ENCODE data around the gene RNPC3. TPM values are rescaled to one million over a fixed set of nuclear protein-coding genes. Genes with fewer than 3 reads are reported as not detected.

Gene RNPC3
- total RNA-seq, 1 experiment from 2014 or later = 8.1 TPM

DNA sequence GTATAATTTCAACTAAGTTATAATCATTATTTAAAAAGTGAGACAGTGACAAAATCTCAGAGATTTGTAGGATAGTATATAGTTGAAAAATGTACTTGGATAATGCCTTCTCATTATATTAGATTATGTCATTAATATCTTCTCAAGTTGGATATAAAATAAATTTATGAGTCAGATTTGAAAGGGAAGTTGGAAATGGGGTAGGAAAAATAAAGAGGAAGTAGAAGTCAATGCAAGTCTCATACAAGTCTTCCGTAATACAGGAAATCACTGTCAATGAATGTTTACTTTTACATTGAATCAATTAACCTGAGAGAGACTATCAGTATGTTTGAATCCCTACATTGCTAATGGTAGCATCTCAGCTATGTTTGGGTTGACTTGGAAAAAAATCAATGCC lies 16.2 kb upstream of the RNPC3 start:
- intact Hi-C loops (cut with micrococcal nuclease; ENCODE audit: unreplicated experiment) = no loop called here
- DNase-seq = no peak
- no peaks in the 10 kb centered on the region for H3K36me3 ChIP-seq (ENCODE audit: control insufficient read depth, insufficient read depth, low read length)
- H3K4me3 ChIP-seq (ENCODE audit: low read depth, low read length) = no peak overlapping the region
- Mint-ChIP-seq H3K9me3 (ENCODE audit: unreplicated experiment) (no peaks in the 10 kb centered on the region), H3K27ac (ENCODE audit: unreplicated experiment) (no peak overlapping the region), H3K4me3 (ENCODE audit: unreplicated experiment) (no peak overlapping the region), H3K36me3 (ENCODE audit: insufficient read depth, unreplicated experiment) (no peaks in the 10 kb centered on the region), H3K27me3 (ENCODE audit: insufficient read depth, unreplicated experiment) (no peaks in the 10 kb centered on the region), H3K4me1 (ENCODE audit: low read depth, unreplicated experiment) (no peaks in the 10 kb centered on the region)
- H3K9me3 ChIP-seq = no peaks in the 10 kb centered on the region
- H3K27me3 ChIP-seq (replicated peaks; ENCODE audit: control insufficient read depth, insufficient read depth, low read length) = no peaks in the 10 kb centered on the region
- H3K4me1 ChIP-seq = no peaks in the 10 kb centered on the region
- POLR2A ChIA-PET = no interaction called here
- CTCF ChIA-PET = no interaction called here
- BruUV-seq (replicated peaks) = no TSS peak
- TF ChIP-seq CTCF (IDR thresholded peaks at IDR 0.05; ENCODE audit: insufficient read depth in 1 of 2, low read depth in 1 of 2, low read length in 1 of 2, severe bottlenecking in 1 of 2, unreplicated experiment in 1 of 2) = no peak

DNA sequence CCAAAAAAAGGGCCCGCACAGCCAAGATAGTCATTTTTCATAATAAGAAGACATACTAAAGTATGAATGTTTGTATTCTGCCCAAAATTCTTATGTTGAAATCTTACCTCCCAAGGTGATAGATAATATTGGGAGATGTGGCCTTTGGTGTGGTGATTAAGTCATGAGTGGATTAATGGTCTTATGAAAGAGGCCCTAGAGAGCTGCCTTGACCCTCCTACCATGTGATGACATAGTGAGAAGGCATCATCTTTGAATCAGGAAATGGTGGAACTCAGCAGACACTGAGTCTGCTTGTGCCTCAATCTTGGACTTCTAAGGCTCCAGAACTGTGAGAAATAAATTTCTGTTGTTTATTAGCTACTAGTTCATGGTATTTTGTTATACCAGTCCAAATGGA lies 11.8 kb upstream of the RNPC3 start:
- no peaks in the 10 kb centered on the region for H3K4me1 Mint-ChIP-seq (ENCODE audit: low read depth, unreplicated experiment)
- no peaks in the 10 kb centered on the region for H3K36me3 ChIP-seq (ENCODE audit: control insufficient read depth, insufficient read depth, low read length)
- BruUV-seq (replicated peaks) = no TSS peak
- ChIA-PET CTCF (no interaction called here), POLR2A (no interaction called here)
- no peak for TF ChIP-seq CTCF (IDR thresholded peaks at IDR 0.05; ENCODE audit: insufficient read depth in 1 of 2, low read depth in 1 of 2, low read length in 1 of 2, severe bottlenecking in 1 of 2, unreplicated experiment in 1 of 2)
- no peaks in the 10 kb centered on the region for H3K9me3 Mint-ChIP-seq (ENCODE audit: unreplicated experiment)
- no peaks in the 10 kb centered on the region for H3K36me3 Mint-ChIP-seq (ENCODE audit: insufficient read depth, unreplicated experiment)
- no peak overlapping the region for H3K4me3 Mint-ChIP-seq (ENCODE audit: unreplicated experiment)
- H3K27me3 ChIP-seq (replicated peaks; ENCODE audit: control insufficient read depth, insufficient read depth, low read length) = no peaks in the 10 kb centered on the region
- no peaks in the 10 kb centered on the region for H3K4me1 ChIP-seq
- no peak for DNase-seq
- intact Hi-C loops (cut with micrococcal nuclease; ENCODE audit: unreplicated experiment) = no loop called here
- no peaks in the 10 kb centered on the region for H3K27me3 Mint-ChIP-seq (ENCODE audit: insufficient read depth, unreplicated experiment)
- no peaks in the 10 kb centered on the region for H3K9me3 ChIP-seq
- H3K27ac Mint-ChIP-seq (ENCODE audit: unreplicated experiment) = no peak overlapping the region
- no peak overlapping the region for H3K4me3 ChIP-seq (ENCODE audit: low read depth, low read length)

DNA sequence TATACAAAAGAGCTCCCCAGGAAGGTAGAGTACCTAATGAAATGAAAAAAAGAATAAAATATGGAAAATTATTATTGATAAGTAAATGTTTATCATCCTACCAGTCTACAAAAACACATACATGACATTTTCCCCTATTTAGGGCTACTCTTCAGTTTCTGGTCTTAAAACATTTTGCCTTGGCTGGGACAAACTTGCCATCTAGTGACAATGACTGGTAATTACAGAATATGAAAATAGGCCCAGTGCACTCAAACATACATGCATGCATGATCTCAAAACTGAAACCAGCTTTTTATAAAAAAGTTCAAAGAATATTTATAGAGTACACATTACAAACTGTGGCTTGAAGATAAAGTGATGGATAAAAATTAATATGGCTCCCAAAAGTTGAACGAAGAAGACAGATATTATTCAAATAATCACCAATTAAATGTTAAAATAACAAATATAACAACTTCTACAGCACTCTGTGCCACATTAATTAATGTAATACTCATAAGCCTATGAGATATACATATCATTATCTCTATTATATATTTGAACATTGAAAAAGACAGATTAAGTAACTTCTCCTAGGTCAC lies 10.5 kb upstream of the RNPC3 start:
- Mint-ChIP-seq H3K36me3 (ENCODE audit: insufficient read depth, unreplicated experiment) (no peaks in the 10 kb centered on the region), H3K27ac (ENCODE audit: unreplicated experiment) (no peak overlapping the region), H3K4me3 (ENCODE audit: unreplicated experiment) (no peak overlapping the region), H3K4me1 (ENCODE audit: low read depth, unreplicated experiment) (no peaks in the 10 kb centered on the region), H3K9me3 (ENCODE audit: unreplicated experiment) (no peaks in the 10 kb centered on the region), H3K27me3 (ENCODE audit: insufficient read depth, unreplicated experiment) (no peaks in the 10 kb centered on the region)
- no peak overlapping the region for H3K4me3 ChIP-seq (ENCODE audit: low read depth, low read length)
- no peaks in the 10 kb centered on the region for H3K27me3 ChIP-seq (replicated peaks; ENCODE audit: control insufficient read depth, insufficient read depth, low read length)
- TF ChIP-seq CTCF (IDR thresholded peaks at IDR 0.05; ENCODE audit: insufficient read depth in 1 of 2, low read depth in 1 of 2, low read length in 1 of 2, severe bottlenecking in 1 of 2, unreplicated experiment in 1 of 2) = peak; percentile 33 to 52
- no peaks in the 10 kb centered on the region for H3K36me3 ChIP-seq (ENCODE audit: control insufficient read depth, insufficient read depth, low read length)
- POLR2A ChIA-PET = no interaction called here
- intact Hi-C loops (cut with micrococcal nuclease; ENCODE audit: unreplicated experiment) = loop anchor here (1.0 kb wide), 1 partner anchor 409 kb away; no protein-coding TSS in a partner anchor
- no peaks in the 10 kb centered on the region for H3K9me3 ChIP-seq
- H3K4me1 ChIP-seq = no peaks in the 10 kb centered on the region
- DNase-seq = peak in 1 of 2 experiments; percentile 3
- no TSS peak for BruUV-seq (replicated peaks)
- CTCF ChIA-PET = no interaction called here
